Upper lobe of left lung (tissue), 4 donors: ENCODE measurements around the gene CARD10.
"Not testable (repeated sequence)": the region's sequence is repeated elsewhere in the genome, so short reads cannot be mapped to it uniquely, and the experiment has no call there.

Experiments
- CTCF ChIP-seq, 6 experiments: fragments of 450-650 bp in 4 of 6; fragments of 200-600 bp in 2 of 6; sonication (generic) in 2 of 6; IDR thresholded peaks; one replicate each; pipeline ENCODE4 v1.5.1; 2016 to 2019; ENCODE audit warnings: antibody characterized with exemption in 6 of 6
- EP300 ChIP-seq, 4 donors: sonication (generic); formaldehyde crosslinking; IDR thresholded peaks; one replicate each; pipeline ENCODE4 v1.5.1; 2017; ENCODE audit warnings: antibody characterized with exemption in 4 of 4, control low read depth in 2 of 4
- POLR2A ChIP-seq, 4 donors: fragments of 450-650 bp; IDR thresholded peaks; one replicate each; pipeline ENCODE4 v1.5.1; 2016 to 2017; ENCODE audit warnings: antibody characterized with exemption in 4 of 4, mild to moderate bottlenecking in 2 of 4
- POLR2AphosphoS5 ChIP-seq, 2 donors: sonication (generic); formaldehyde crosslinking; IDR thresholded peaks; one replicate each; pipeline ENCODE4 v1.5.1; 2017; ENCODE audit warnings: antibody characterized with exemption in 2 of 2

DNA sequence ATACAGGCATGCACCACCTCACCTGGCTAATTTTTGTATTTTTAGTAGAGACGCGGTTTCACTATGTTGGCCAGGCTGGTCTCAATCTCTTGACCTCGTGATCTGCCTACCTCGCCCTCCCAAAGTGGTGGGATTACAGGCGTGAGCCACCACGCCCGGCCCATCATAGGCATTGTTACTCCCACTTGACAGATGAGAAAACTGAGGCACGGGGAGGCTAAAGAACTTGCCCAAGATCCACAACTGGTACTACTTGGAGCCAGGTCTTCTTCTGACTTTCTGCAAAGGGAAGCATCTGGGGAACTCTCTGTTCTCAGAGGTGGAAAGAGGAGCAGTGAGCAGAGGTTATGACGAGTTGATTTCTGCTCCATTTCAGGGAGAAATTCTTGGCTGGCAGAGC is 31.7 kb upstream of the CARD10 start:
- not testable (repeated sequence) for TF ChIP-seq CTCF, POLR2A, EP300, POLR2AphosphoS5 (IDR thresholded peaks at IDR 0.05)
